Glomerular visceral epithelial cell (primary cell): ENCODE data around the gene KIR3DL3.
"Not testable (repeated sequence)": the region's sequence is repeated elsewhere in the genome, so short reads cannot be mapped to it uniquely, and the experiment has no call there.

Experiments
- DNase-seq: peaks from one replicate; pipeline ENCODE4 v3.0.0-alpha.2; 2016; ENCODE audit errors: extremely low spot score

The KIR3DL3 gene

DNA sequence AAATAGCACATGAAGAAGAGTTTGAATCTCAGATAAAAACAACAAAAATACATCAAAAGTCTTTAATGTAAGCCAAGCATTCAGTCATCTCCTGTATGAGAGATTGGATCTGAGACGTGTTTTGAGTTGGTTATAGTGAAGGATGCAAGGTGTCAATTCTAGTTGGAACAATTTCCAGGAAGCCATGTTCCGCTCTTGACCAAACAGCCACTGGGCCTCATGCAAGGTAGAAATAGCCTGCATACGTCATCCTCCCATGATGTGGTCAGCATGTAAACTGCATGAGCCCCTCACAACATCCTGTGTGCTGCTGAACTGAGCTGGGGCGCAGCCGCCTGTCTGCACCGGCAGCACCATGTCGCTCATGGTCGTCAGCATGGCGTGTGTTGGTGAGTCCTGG lies at the start of gene KIR3DL3:
TSS of gene KIR3DL3 (plus strand) at position 301 of the 400 bp plus-strand sequence. CDS start at position 356, 55 bp downstream.
- DNase-seq: no peak

DNA sequence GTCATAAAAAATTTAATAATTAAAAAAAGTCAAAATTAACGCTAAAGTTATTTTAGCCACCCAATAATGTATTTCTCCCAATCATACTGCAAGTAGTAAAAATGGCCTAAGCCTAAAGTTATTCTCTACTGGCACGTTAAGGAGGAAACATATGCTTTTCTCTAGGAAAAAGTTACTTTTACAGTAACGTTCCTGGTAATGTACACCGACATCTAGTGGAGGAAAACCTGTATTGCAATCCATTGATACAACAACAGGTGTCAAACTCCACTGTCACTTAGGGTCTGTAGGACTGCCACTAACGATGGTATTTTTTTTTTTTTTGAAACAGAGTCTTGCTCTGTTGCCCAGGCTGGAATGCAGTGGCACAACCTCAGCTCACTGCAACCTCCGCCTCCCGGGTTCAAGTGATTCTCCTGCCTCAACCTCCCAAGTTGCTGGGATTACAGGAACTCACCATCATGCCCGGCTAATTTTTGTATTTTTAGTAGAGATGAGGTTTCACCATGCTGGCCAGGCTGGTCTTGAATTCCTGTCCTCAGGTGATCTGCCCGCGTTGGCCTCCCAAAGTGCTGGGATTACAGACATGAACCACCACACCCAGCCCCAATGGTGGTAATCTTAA lies 47.9 kb upstream of the KIR3DL3 start:
- DNase-seq: peak; percentile 40

DNA sequence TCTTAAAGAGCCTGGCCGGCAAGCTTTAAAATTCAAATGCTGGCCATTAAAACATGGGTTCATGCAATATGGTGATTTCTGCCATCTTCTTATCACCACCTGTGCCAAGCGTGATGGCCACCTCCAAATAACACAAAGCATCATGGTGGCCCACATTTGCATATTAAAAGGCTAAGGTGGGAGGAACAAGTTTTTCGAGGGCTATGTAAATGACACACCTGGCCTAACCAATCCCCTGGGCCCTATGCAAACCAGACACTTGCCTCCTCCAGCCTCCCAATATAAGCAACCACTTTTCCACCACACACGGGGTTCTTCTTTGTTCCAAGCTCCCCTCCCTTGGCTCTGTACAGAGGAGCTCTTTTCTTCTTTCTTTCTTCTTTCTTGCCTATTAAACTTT lies 47.0 kb upstream of the KIR3DL3 start:
- DNase-seq: no peak

- DNase-seq: not testable (repeated sequence)
Measured at GRCh38 chr19:54681596-54681995, 42.6 kb upstream of the KIR3DL3 start.

DNA sequence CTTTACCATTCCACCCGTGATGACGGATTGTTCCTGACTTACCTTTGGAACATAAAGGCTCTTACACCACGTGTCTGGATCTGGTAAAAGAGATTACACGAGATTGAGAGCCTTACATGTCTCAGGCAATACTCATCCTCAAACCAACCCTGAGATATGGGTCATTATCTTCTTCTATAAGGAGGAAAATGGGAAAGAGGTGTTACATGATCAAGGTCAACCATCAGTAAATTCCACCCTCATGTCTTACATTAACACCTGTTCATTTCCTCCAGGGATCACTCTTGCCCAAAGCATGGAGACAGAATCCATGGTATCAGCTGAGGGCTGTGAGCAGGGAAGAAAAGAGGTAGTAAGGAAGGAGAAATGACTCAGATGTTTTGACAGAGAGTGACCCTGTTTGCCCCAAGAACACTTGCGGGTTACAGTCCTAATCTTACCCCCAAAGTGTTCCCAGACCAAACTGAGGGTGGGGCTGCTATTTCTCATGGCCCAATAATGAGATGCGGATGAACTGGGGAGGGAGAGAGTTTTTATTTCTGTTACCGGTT lies 41.9 kb upstream of the KIR3DL3 start:
- no peak for DNase-seq

- DNase-seq: peak; percentile 7
Measured at GRCh38 chr19:54684527-54684926, 39.7 kb upstream of the KIR3DL3 start.

- no peak for DNase-seq
Measured at GRCh38 chr19:54691582-54692297, 32.5 kb upstream of the KIR3DL3 start.

DNA sequence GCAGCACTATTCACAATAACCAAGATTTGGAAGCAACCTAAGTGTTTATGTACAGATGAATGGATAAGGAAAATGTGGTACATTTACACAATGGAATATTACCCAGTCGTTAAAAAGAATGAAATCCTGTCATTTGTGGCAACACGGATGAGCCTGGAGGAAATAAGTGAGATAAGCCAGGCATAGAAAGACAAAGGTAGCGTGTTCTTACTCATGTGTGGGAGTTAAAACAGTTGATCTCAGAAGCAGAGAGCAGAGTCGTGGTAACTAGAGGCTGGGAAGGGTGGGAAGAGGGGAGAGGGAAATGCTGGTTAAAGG lies 32.0 kb upstream of the KIR3DL3 start:
- DNase-seq: no peak

- DNase-seq: no peak
Measured at GRCh38 chr19:54694648-54695047, 29.6 kb upstream of the KIR3DL3 start.

GRCh38 chr19:54696117-54696548 lies 28.1 kb upstream of the KIR3DL3 start:
- DNase-seq: no peak

DNA sequence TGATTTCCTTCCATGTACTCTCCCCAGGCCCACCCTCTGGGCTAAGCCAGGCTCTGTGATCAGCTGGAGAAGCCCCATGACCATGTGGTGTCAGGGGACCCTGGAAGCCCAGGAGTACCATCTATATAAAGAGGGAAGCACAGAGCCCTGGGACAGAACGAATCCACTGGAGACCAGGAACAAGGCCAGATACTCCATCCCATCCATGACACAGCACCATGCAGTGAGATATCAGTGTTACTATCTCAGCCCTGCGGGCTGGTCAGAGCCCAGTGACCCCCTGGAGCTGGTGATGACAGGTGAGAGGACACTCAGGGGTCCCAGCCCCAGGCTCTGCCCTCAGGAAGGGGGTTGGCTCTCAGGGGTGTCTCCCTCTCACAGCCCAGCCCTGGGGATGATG lies 27.5 kb upstream of the KIR3DL3 start:
- no peak for DNase-seq

DNA sequence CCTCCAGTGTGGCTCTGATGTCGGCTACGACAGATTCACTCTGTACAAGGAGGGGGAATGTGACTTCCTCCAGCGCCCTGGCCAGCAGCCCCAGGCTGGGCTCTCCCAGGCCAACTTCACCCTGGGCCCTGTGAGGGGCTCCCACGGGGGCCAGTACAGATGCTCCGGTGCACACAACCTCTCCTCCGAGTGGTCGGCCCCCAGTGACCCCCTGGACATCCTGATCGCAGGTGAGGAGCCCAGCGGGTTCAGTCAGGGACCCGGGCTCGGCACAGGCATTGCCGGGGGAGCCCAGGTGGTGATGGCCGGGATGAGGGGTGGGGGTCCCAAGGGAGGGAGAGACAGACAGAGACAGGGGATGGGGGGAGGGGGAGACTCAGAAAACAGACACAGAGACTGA lies 26.5 kb upstream of the KIR3DL3 start:
- not testable (repeated sequence) for DNase-seq

GRCh38 chr19:54704928-54705327 lies 19.3 kb upstream of the KIR3DL3 start:
- no peak for DNase-seq

- no peak for DNase-seq
Measured at GRCh38 chr19:54707962-54708361, 16.3 kb upstream of the KIR3DL3 start.

DNA sequence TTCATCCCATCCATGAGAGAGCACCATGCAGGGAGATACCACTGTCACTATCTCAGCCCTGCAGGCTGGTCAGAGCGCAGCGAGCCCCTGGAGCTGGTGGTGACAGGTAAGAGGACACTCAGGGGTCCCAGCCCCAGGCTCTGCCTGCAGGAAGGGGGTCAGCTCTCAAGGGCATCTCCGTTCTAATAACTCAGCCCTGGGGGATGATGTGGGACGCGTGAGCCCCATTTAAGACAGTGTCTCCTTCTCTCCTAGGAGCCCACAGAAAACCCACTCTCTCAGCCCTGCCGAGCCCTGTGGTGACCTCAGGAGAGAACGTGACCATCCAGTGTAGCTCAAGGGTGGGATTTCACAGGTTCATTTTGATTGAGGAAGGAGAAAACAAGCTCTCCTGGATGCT lies 15.5 kb upstream of the KIR3DL3 start:
- no peak for DNase-seq

DNA sequence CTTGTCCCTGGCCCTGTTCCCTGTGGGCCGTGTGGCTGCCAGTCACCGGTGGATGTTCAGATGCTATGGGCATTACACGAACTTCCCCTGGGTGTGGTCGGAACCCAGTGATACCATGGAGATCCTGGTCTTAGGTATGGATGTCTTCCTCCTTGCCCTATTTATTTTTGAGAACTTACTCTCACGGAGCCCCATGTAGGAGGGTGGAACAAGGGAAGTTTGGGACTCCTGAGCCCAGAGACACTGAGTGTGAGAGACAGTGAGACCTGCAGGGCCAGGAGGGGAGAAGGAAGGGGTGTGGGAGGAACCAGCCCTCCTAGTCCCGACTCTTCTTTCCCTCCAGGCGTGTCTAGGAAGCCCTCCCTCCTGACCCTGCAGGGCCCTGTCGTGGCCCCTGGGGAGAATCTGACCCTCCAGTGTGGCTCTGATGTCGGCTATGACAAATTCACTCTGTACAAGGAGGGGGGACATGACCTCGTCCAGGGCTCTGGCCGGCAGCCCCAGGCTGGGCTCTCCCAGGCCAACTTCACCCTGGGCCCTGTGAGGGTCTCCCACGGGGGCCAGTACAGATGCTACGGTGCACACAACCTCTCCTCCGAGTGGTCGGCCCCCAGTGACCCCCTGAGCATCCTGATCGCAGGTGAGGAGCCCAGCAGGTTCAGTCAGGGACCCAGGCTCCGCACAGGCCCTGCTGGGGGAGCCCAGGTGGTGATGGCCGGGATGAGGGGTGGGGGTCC lies 14.9 kb upstream of the KIR3DL3 start:
- no peak for DNase-seq

GRCh38 chr19:54709956-54710355 lies 14.3 kb upstream of the KIR3DL3 start:
- not testable (repeated sequence) for DNase-seq

DNA sequence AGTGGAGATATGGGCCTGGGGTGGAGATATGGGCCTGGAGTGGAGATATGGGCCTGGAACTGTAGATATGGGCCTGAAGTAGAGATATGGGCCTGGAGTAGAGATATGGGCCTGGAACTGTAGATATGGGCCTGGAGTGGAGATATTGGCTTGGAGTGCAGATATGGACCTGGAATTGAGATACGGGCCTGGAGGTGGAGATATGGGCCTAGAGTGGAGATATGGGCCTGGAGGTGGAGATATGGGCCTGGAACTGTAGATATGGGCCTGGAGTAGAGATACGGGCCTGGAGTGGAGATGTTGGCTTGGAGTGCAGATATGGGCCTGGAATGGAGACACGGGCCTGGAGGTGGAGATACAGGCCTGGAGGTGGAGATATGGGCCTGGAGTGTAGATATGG lies 402 bp downstream of the KIR3DL3 start:
- no peak for DNase-seq

DNA sequence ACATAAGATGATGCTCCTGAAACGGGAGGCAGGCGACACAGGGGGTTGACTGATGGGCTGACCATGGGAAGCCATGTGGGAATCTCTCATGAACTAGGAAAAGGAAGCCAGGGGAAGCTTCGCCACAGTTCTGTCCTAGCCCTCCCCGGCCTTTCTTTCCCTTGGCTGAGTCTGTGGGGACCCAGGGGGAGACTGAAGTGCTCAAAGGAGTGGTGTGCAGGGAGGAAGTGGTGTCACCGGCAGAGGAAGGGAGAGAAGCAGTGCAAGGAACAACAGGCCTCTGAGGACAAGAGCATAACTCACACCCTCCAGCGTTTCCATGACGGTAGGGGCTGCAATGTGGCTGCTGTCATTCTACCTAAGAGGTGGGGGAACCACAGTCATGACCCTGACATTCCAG lies 1.1 kb downstream of the KIR3DL3 start:
- DNase-seq: no peak

GRCh38 chr19:54727562-54727961 lies 3.3 kb downstream of the KIR3DL3 start:
- DNase-seq: no peak

GRCh38 chr19:54728167-54728566 lies 3.9 kb downstream of the KIR3DL3 start:
- DNase-seq: no peak

- no peak for DNase-seq
Measured at GRCh38 chr19:54729416-54730188, 5.4 kb downstream of the KIR3DL3 start.
